Measurements from ENCODE around the gene RELCH. TPM values are rescaled to one million over a fixed set of nuclear protein-coding genes. Genes with fewer than 3 reads are reported as not detected.

The RELCH gene
- total and polyA plus RNA-seq, 10 of the 15 experiments (the other 5 are each of a cell fraction or from before 2014, with no cell fraction given), result 3.1 to 23.6 (median 14.5) TPM

DNA sequence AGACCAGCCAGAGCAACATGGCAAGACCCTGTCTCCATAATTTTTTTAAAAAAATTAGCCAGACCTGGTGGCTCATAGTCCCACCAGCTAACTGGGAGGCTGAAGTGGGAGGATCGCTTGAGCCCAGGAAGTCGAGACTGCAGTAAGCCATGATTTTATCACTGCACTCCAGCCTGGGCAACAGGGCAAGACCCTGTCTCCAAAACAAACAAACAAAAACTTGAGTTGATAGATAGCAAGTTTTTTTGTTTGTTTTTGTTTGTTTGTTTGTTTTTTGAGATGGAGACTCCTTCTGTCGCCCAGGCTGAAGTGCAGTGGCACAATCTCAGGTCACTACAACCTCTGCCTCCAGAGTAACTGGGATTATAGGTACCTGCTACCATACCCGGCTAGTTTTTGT is 18.8 kb downstream of the RELCH start:
- DNase-seq (ENCODE audit: low read depth, low spot score) (no peak), ATAC-seq (no peak), FAIRE-seq (no peak)
- POLR2A ChIA-PET, result no interaction called here
- no TSS peak for BruUV-seq (replicated peaks)
- Histone ChIP-seq H3K9ac (ENCODE audit: control insufficient read depth, insufficient read depth, low read length) (no peak overlapping the region), H4K20me1 (ENCODE audit: control insufficient read depth, insufficient read depth) (no peaks in the 10 kb centered on the region), H3K27ac (ENCODE audit: control insufficient read depth, insufficient read depth) (no peak overlapping the region), H3K9me3 (replicated peaks; ENCODE audit: control insufficient read depth, insufficient read depth, low read length) (peaks cover 4% of the 10 kb centered on the region; the same call in 2 of the 3 replicates), H3K4me3 (no peak overlapping the region), H3K36me3 (ENCODE audit: control insufficient read depth in 2 of 2, insufficient read depth in 2 of 2, low read length in 1 of 2) (no peaks in the 10 kb centered on the region), H3K79me2 (ENCODE audit: control insufficient read depth, insufficient read depth, low read length) (peaks cover 52% of the 10 kb centered on the region), H3K27me3 (replicated peaks in 1 of 2; ENCODE audit: control insufficient read depth in 2 of 2, insufficient read depth in 2 of 2, low read length in 1 of 2) (no peaks in the 10 kb centered on the region), H3K4me2 (ENCODE audit: control insufficient read depth, insufficient read depth) (no peak overlapping the region), H2AFZ (ENCODE audit: control insufficient read depth, low read depth, low read length) (no peak overlapping the region), H3K4me1 (ENCODE audit: control insufficient read depth, insufficient read depth, low read length) (no peaks in the 10 kb centered on the region)
- in situ Hi-C loops (cut with MboI) (no loop called here), intact Hi-C loops (cut with micrococcal nuclease; ENCODE audit: unreplicated experiment) (no loop called here)
- SMC1A ChIA-PET (ENCODE audit: uncharacterized antibody, unreplicated experiment), result interaction anchor here (0.6 to 1.2 kb wide), 3 partner anchors 9 to 57 kb away, joined by 3 read pairs; no protein-coding TSS in a partner anchor
- 84% methylated on average over 4 of the region's 4 CpGs for WGBS (ENCODE audit: insufficient coverage, insufficient replicate concordance, low lambda C conversion rate, missing lambda C conversion rate)
- CTCF ChIA-PET, result interaction anchor here (1.2 kb wide), 1 partner anchor 8 kb away, joined by 4 read pairs; no protein-coding TSS in a partner anchor
- RAD21 ChIA-PET (ENCODE audit: unreplicated experiment), result no interaction called here
- TF ChIP-seq CTCF (IDR thresholded peaks at IDR 0.05 in 2 of 3, conservative IDR thresholded peaks at IDR 0.05 in 1 of 3; ENCODE audit: control insufficient read depth in 2 of 3, extremely low read depth in 1 of 3, insufficient read depth in 1 of 3, low read depth in 3 of 3, low read length in 3 of 3), result no peak
- no peak for TF ChIP-seq BRCA1 (IDR thresholded peaks at IDR 0.05; ENCODE audit: low read depth, low read length)
- no peak for TF ChIP-seq PML (IDR thresholded peaks at IDR 0.05; ENCODE audit: low read length)
- TF ChIP-seq MTA2 (IDR thresholded peaks at IDR 0.05; ENCODE audit: low read depth), result no peak
- TF ChIP-seq NR2C2 (IDR thresholded peaks at IDR 0.05; ENCODE audit: borderline replicate concordance, control insufficient read depth, insufficient read length, low read depth), result no peak
- TF ChIP-seq, protein P1, sequence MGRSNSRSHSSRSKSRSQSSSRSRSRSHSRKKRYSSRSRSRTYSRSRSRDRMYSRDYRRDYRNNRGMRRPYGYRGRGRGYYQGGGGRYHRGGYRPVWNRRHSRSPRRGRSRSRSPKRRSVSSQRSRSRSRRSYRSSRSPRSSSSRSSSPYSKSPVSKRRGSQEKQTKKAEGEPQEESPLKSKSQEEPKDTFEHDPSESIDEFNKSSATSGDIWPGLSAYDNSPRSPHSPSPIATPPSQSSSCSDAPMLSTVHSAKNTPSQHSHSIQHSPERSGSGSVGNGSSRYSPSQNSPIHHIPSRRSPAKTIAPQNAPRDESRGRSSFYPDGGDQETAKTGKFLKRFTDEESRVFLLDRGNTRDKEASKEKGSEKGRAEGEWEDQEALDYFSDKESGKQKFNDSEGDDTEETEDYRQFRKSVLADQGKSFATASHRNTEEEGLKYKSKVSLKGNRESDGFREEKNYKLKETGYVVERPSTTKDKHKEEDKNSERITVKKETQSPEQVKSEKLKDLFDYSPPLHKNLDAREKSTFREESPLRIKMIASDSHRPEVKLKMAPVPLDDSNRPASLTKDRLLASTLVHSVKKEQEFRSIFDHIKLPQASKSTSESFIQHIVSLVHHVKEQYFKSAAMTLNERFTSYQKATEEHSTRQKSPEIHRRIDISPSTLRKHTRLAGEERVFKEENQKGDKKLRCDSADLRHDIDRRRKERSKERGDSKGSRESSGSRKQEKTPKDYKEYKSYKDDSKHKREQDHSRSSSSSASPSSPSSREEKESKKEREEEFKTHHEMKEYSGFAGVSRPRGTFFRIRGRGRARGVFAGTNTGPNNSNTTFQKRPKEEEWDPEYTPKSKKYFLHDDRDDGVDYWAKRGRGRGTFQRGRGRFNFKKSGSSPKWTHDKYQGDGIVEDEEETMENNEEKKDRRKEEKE (IDR thresholded peaks at IDR 0.05), result no peak
- TF ChIP-seq PBX3 (IDR thresholded peaks at IDR 0.05; ENCODE audit: insufficient replicate concordance, low read depth, low read length), result no peak
- no peak for TF ChIP-seq RAD21 (IDR thresholded peaks at IDR 0.05; ENCODE audit: insufficient read depth, low read depth, low read length)
- TF ChIP-seq, protein P2, sequence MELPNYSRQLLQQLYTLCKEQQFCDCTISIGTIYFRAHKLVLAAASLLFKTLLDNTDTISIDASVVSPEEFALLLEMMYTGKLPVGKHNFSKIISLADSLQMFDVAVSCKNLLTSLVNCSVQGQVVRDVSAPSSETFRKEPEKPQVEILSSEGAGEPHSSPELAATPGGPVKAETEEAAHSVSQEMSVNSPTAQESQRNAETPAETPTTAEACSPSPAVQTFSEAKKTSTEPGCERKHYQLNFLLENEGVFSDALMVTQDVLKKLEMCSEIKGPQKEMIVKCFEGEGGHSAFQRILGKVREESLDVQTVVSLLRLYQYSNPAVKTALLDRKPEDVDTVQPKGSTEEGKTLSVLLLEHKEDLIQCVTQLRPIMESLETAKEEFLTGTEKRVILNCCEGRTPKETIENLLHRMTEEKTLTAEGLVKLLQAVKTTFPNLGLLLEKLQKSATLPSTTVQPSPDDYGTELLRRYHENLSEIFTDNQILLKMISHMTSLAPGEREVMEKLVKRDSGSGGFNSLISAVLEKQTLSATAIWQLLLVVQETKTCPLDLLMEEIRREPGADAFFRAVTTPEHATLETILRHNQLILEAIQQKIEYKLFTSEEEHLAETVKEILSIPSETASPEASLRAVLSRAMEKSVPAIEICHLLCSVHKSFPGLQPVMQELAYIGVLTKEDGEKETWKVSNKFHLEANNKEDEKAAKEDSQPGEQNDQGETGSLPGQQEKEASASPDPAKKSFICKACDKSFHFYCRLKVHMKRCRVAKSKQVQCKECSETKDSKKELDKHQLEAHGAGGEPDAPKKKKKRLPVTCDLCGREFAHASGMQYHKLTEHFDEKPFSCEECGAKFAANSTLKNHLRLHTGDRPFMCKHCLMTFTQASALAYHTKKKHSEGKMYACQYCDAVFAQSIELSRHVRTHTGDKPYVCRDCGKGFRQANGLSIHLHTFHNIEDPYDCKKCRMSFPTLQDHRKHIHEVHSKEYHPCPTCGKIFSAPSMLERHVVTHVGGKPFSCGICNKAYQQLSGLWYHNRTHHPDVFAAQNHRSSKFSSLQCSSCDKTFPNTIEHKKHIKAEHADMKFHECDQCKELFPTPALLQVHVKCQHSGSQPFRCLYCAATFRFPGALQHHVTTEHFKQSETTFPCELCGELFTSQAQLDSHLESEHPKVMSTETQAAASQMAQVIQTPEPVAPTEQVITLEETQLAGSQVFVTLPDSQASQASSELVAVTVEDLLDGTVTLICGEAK (IDR thresholded peaks at IDR 0.05; ENCODE audit: borderline replicate concordance), result no peak
- TF ChIP-seq, protein P3, sequence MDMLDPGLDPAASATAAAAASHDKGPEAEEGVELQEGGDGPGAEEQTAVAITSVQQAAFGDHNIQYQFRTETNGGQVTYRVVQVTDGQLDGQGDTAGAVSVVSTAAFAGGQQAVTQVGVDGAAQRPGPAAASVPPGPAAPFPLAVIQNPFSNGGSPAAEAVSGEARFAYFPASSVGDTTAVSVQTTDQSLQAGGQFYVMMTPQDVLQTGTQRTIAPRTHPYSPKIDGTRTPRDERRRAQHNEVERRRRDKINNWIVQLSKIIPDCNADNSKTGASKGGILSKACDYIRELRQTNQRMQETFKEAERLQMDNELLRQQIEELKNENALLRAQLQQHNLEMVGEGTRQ (IDR thresholded peaks at IDR 0.05; ENCODE audit: borderline replicate concordance, low read depth, low read length), result no peak
- no peak for TF ChIP-seq KAT2A (conservative IDR thresholded peaks at IDR 0.05; ENCODE audit: control insufficient read depth, low read depth, low read length)
- TF ChIP-seq RCOR1 (conservative IDR thresholded peaks at IDR 0.05; ENCODE audit: low read depth, low read length), result no peak
